ENCODE data around the gene SGMS1. TPM values are rescaled to one million over a fixed set of nuclear protein-coding genes. Genes with fewer than 3 reads are reported as not detected.

The SGMS1 gene
- total RNA-seq, 1 experiment from 2014 or later = 20.4 TPM

DNA sequence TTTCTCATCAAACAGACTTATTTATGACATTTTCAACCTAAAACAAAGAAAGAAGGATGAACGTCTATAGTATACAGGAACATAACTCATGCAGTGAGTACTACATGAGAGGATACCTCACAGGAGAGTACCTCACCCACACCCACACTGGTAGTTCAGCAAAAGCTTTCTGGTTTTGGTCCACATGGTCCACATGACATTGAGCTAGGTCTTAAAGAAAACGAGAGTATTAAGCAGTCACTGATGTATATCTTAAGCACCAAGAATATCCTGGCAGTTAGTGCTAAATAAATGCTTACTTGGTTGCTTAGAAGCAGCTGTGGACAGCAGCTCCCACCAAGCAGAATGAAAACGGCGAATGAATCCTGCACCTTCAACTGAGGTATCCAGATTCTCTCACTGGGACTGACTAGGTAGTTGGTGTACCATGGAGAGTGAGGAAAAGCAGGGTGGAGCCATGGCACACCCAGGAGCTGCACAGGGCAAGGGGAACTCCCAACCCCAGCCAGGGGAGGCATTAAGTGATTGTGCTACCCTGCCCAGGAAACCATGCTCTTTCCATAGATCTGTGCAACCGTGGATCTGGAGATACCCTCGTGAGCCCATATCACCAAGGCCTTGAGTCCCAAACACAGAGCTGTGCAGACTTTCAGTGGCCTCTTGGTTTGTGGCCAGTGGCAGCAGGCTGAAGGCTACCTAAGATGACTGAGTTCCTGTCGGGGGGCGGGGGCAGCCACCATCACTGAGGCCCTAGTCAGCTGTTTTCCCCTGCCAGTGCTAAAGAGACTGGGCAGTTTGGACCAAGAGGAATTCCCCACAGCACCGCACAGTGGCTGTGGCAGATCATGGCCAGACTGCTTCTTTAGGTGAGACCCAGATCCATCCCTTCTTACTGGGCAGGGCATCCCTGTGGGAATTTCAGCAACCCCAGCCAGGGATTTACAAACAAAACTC is 143.4 kb downstream of the SGMS1 start:
- Histone ChIP-seq H4K8ac (replicated peaks; ENCODE audit: insufficient read length, low read depth, low read length) (no peak overlapping the region), H2BK20ac (ENCODE audit: low read depth, low read length, poor library complexity, severe bottlenecking) (no peak overlapping the region), H2AFZ (ENCODE audit: low read length) (no peak overlapping the region), H4K5ac (ENCODE audit: insufficient read length, low read depth, low read length) (no peak overlapping the region), H3K56ac (ENCODE audit: insufficient read length, low read depth, low read length) (no peak overlapping the region), H3K18ac (ENCODE audit: insufficient read length, low read depth, low read length) (no peak overlapping the region), H4K91ac (ENCODE audit: insufficient read length, low read depth, low read length) (no peak overlapping the region), H3K9me3 (ENCODE audit: control insufficient read depth, low read depth, low read length) (no peaks in the 10 kb centered on the region), H3K4me1 (ENCODE audit: insufficient read depth, low read length) (no peaks in the 10 kb centered on the region), H2BK12ac (ENCODE audit: insufficient read length, low read depth, low read length) (no peak overlapping the region), H3K23me2 (ENCODE audit: insufficient read length, low read depth, low read length, poor library complexity, severe bottlenecking) (no peaks in the 10 kb centered on the region), H3K27ac (ENCODE audit: insufficient read length, low read depth, low read length) (no peak overlapping the region), H3K14ac (ENCODE audit: insufficient read depth, low read length) (no peak overlapping the region), H2BK15ac (ENCODE audit: low read depth, low read length) (no peak overlapping the region), H3K4ac (ENCODE audit: low read depth, low read length) (no peak overlapping the region), H3K79me1 (ENCODE audit: insufficient read depth, low read depth, low read length, poor library complexity, severe bottlenecking) (no peaks in the 10 kb centered on the region), H3K23ac (ENCODE audit: insufficient read length, low read depth, low read length) (no peak overlapping the region), H2BK5ac (ENCODE audit: insufficient read length, low read length) (no peak overlapping the region), H3K79me2 (ENCODE audit: insufficient read depth, low read length) (no peaks in the 10 kb centered on the region), H3K4me2 (ENCODE audit: insufficient read depth, insufficient read length, low read length) (no peak overlapping the region), H3T11ph (ENCODE audit: low read length) (no peak overlapping the region), H2BK120ac (ENCODE audit: low read depth, low read length, poor library complexity, severe bottlenecking) (no peak overlapping the region), H3K27me3 (ENCODE audit: insufficient read depth, low read length) (no peaks in the 10 kb centered on the region), H4K20me1 (ENCODE audit: control insufficient read depth, insufficient read depth, insufficient read length) (no peaks in the 10 kb centered on the region), H2AK5ac (ENCODE audit: insufficient read length, low read length) (no peak overlapping the region), H3K9ac (ENCODE audit: extremely low read depth, insufficient read length, low read length) (no peak overlapping the region)
- Mint-ChIP-seq H3K27ac (no peak overlapping the region), H3K4me1 (peaks cover 14 to 17% of the 10 kb centered on the region in 2 experiments), H3K9me3 (peaks cover 29 to 37% of the 10 kb centered on the region in 2 experiments), H3K4me3 (no peak overlapping the region), H3K27me3 (ENCODE audit: low read depth) (peaks cover 2% of the 10 kb centered on the region; the same call in 1 of the 2 replicates), H3K36me3 (ENCODE audit: insufficient read depth in 1 of 3, low read depth in 3 of 3) (peaks cover 31 to 40% (median 40%) of the 10 kb centered on the region in 3 experiments)
- TF ChIP-seq CTCF (conservative IDR thresholded peaks at IDR 0.05) = no peak
- WGBS (ENCODE audit: extremely low coverage, insufficient read length, low lambda C conversion rate) = no CpG with 5 or more reads among the region's 9 CpGs
- DNase-seq = no peak
